Common myeloid progenitor, CD34-positive (primary cell): ENCODE results near the gene UGGT1.
"Not testable (repeated sequence)": the region's sequence is repeated elsewhere in the genome, so short reads cannot be mapped to it uniquely, and the experiment has no call there.

Source experiments
- CTCF ChIA-PET: fragments of 350-600 bp; sonication (Branson Sonifier 250); formaldehyde crosslinking; loops from one replicate; lab custom pipeline; 2021; ENCODE audit warnings: antibody characterized with exemption; lab: Charles Lee
- POLR2A ChIA-PET: fragments of 350-600 bp; sonication (Branson Sonifier 250); formaldehyde crosslinking; loops from one replicate; lab custom pipeline; 2021; ENCODE audit warnings: antibody characterized with exemption; lab: Charles Lee
- DNase-seq, 3 donors: peaks; one replicate each; pipeline versions ENCODE4 v3.0.0 to v3.0.0-alpha.2; 2013
- H3K27ac ChIP-seq, 2 experiments: 1 replicate in 1 of 2; 2 replicates in 1 of 2; pipeline ENCODE4 v1.7.0; 2013; ENCODE audit warnings: inconsistent platforms in 2 of 2, low read length in 2 of 2, mild to moderate bottlenecking in 2 of 2, low read depth in 1 of 2, moderate library complexity in 1 of 2; ENCODE audit not compliant: severe bottlenecking in 2 of 2, insufficient read depth in 1 of 2, poor library complexity in 1 of 2
- H3K27me3 ChIP-seq, 5 experiments: replicated peaks in 2 of 5; 1 replicate in 3 of 5; 2 replicates in 2 of 5; pipeline versions ENCODE4 v1.6.1 to v1.7.0; 2013; ENCODE audit warnings: low read length in 4 of 5, mild to moderate bottlenecking in 2 of 5, moderate library complexity in 2 of 5, inconsistent platforms in 1 of 5; ENCODE audit not compliant: insufficient read depth in 5 of 5, control insufficient read depth in 4 of 5
- H3K36me3 ChIP-seq, 4 experiments: 1 replicate in 2 of 4; 2 replicates in 2 of 4; pipeline versions ENCODE4 v1.6.1 to v1.7.0; 2013; ENCODE audit warnings: low read length in 3 of 4, control low read depth in 1 of 4, mild to moderate bottlenecking in 1 of 4; ENCODE audit not compliant: control insufficient read depth in 4 of 4, insufficient read depth in 4 of 4
- H3K4me1 ChIP-seq, 4 experiments: 1 replicate in 3 of 4; 2 replicates in 1 of 4; pipeline versions ENCODE4 v1.6.1 to v1.7.1; 2013; ENCODE audit warnings: low read length in 3 of 4, mild to moderate bottlenecking in 3 of 4, control low read depth in 1 of 4, inconsistent platforms in 1 of 4, moderate library complexity in 1 of 4; ENCODE audit not compliant: control insufficient read depth in 4 of 4, insufficient read depth in 4 of 4; ENCODE audit errors: control extremely low read depth in 1 of 4
- H3K4me3 ChIP-seq, 7 experiments: 1 replicate in 4 of 7; 2 replicates in 3 of 7; pipeline versions ENCODE4 v1.5.1 to v1.7.0; 2013; ENCODE audit warnings: mild to moderate bottlenecking in 7 of 7, low read length in 6 of 7, moderate library complexity in 6 of 7, inconsistent platforms in 2 of 7, low read depth in 2 of 7, control low read depth in 1 of 7; ENCODE audit not compliant: insufficient read depth in 4 of 7, control insufficient read depth in 1 of 7; ENCODE audit errors: extremely low read depth in 1 of 7
- H3K9me3 ChIP-seq, 5 experiments: 1 replicate in 4 of 5; 2 replicates in 1 of 5; pipeline versions ENCODE4 v1.6.1 to v1.7.1; 2013; ENCODE audit warnings: low read length in 4 of 5, mild to moderate bottlenecking in 2 of 5, inconsistent platforms in 1 of 5, low read depth in 1 of 5, moderate library complexity in 1 of 5; ENCODE audit not compliant: control insufficient read depth in 4 of 5, insufficient read depth in 2 of 5; ENCODE audit errors: control extremely low read depth in 1 of 5
- WGBS: methylation state at CpG from one replicate; pipeline ENCODE4 v1.1.5; 2013; ENCODE audit not compliant: insufficient coverage; 5-methylcytosine and 5-hydroxymethylcytosine counted together

The UGGT1 gene

GRCh38 chr2:128206245-128206644, 115.2 kb downstream of the UGGT1 start:
- WGBS = 94% methylated on average over 3 of the region's 3 CpGs
- Histone ChIP-seq H3K9me3 (peaks cover 0 to 9% (median 5%) of the 10 kb centered on the region in 5 experiments), H3K4me3 (no peak overlapping the region), H3K36me3 (no peaks in the 10 kb centered on the region), H3K27ac (no peak overlapping the region), H3K27me3 (no peaks in the 10 kb centered on the region), H3K4me1 (no peaks in the 10 kb centered on the region)
- ChIA-PET POLR2A (no interaction called here), CTCF (no interaction called here)
- no peak for DNase-seq

- CTCF ChIA-PET = interaction anchor here (1.6 kb wide), 1 partner anchor 25 kb away, joined by 5 read pairs; no protein-coding TSS in a partner anchor
- Histone ChIP-seq H3K27ac (no peak overlapping the region), H3K4me1 (no peaks in the 10 kb centered on the region), H3K36me3 (no peaks in the 10 kb centered on the region), H3K27me3 (no peaks in the 10 kb centered on the region), H3K9me3 (peaks cover 0 to 9% (median 5%) of the 10 kb centered on the region in 5 experiments), H3K4me3 (no peak overlapping the region)
- WGBS = 98% methylated on average over 21 of the region's 23 CpGs
- POLR2A ChIA-PET = no interaction called here
- DNase-seq = no peak
Measured at GRCh38 chr2:128208023-128208422, 117.0 kb downstream of the UGGT1 start.

- H3K4me1 ChIP-seq, H3K27ac ChIP-seq, H3K27me3 ChIP-seq, POLR2A ChIA-PET, H3K4me3 ChIP-seq, DNase-seq, H3K9me3 ChIP-seq, H3K36me3 ChIP-seq, CTCF ChIA-PET: not testable (repeated sequence)
- 96% methylated on average over 12 of the region's 22 CpGs for WGBS
Measured at GRCh38 chr2:128208631-128209324, 117.8 kb downstream of the UGGT1 start.

- H3K36me3 ChIP-seq = no peaks in the 10 kb centered on the region
- DNase-seq = no peak
- 97% methylated on average over 12 of the region's 14 CpGs for WGBS
- peaks cover 0 to 5% (median 0%) of the 10 kb centered on the region in 5 experiments for H3K9me3 ChIP-seq
- H3K4me3 ChIP-seq = no peak overlapping the region
- ChIA-PET POLR2A (no interaction called here), CTCF (no interaction called here)
- H3K4me1 ChIP-seq = peaks cover 0 to 12% (median 8%) of the 10 kb centered on the region in 4 experiments
- H3K27me3 ChIP-seq = no peaks in the 10 kb centered on the region
- H3K27ac ChIP-seq = no peak overlapping the region
Measured at GRCh38 chr2:128214251-128214650, 123.3 kb downstream of the UGGT1 start.

- Histone ChIP-seq H3K4me3 (no peak overlapping the region), H3K36me3 (no peaks in the 10 kb centered on the region), H3K27ac (no peak overlapping the region), H3K9me3 (no peaks in the 10 kb centered on the region), H3K4me1 (peaks cover 0 to 12% (median 8%) of the 10 kb centered on the region in 4 experiments), H3K27me3 (no peaks in the 10 kb centered on the region)
- WGBS = 96% methylated on average over 12 of the region's 14 CpGs
- ChIA-PET CTCF (interaction anchor here (0.8 to 0.9 kb wide), 3 partner anchors 19 to 65 kb away, joined by 3 read pairs; no protein-coding TSS in a partner anchor), POLR2A (no interaction called here)
- DNase-seq = no peak
Measured at GRCh38 chr2:128214866-128215460, 124.0 kb downstream of the UGGT1 start.

GRCh38 chr2:128215897-128216642, 125.1 kb downstream of the UGGT1 start:
- Histone ChIP-seq H3K4me1 (peaks cover 0 to 12% (median 8%) of the 10 kb centered on the region in 4 experiments), H3K36me3 (no peaks in the 10 kb centered on the region), H3K27me3 (no peaks in the 10 kb centered on the region), H3K9me3 (no peaks in the 10 kb centered on the region), H3K4me3 (no peak overlapping the region), H3K27ac (no peak overlapping the region)
- WGBS = 61% methylated on average over 10 of the region's 10 CpGs
- POLR2A ChIA-PET = no interaction called here
- CTCF ChIA-PET = interaction anchor here (0.8 to 0.9 kb wide), 3 partner anchors 20 to 53 kb away, joined by 3 read pairs; no protein-coding TSS in a partner anchor
- peak; percentile 61 to 94 (median 90) for DNase-seq
